HCT116 (cell line): ENCODE results near the gene SHCBP1. TPM values are rescaled to one million over a fixed set of nuclear protein-coding genes. Genes with fewer than 3 reads are reported as not detected.

ENCODE experiments used
- ATAC-seq: fragments of 200-7000 bp; cut with Tn5 transposase; 2 replicates; pipeline ENCODE4 v1.9.1; 2020; ENCODE audit warnings: mild to moderate bottlenecking, moderate library complexity
- BruUV-seq: library from RNA; stranded (reverse); fragments of 400-500 nt; replicated peaks from 2 replicates; lab custom pipeline; 2021; lab: Mats Ljungman, UMichigan
- CTCF ChIA-PET: fragments of 300-600 bp; sonication (Branson Sonifier 250); formaldehyde crosslinking; loops from one replicate; lab custom pipeline; 2021; ENCODE audit warnings: antibody characterized with exemption; lab: Charles Lee
- POLR2A ChIA-PET: fragments of 300-600, 350-600 bp; sonication (Branson Sonifier 250); formaldehyde crosslinking; loops from one replicate; lab custom pipeline; 2021; ENCODE audit warnings: antibody characterized with exemption; lab: Charles Lee
- RAD21 ChIA-PET, 2 experiments: fragments of 300-600 bp; sonication (Branson Sonifier 250); formaldehyde crosslinking; loops; one replicate each; lab custom pipeline; 2023; ENCODE audit warnings: low total read pairs in 2 of 2; ENCODE audit not compliant: uncharacterized antibody in 2 of 2, unreplicated experiment in 2 of 2, low non-redundant PET in 1 of 2; lab: Charles Lee
- DNase-seq: peaks from one replicate; pipeline ENCODE4 v3.0.0-alpha.2; 2010; ENCODE audit warnings: low read depth, low spot score
- H2AFZ ChIP-seq: fragments of 200-600 bp; shearing (Covaris generic), sonication (generic); 2 replicates; pipeline ENCODE4 v1.6.1; 2017; ENCODE audit warnings: low read depth, mixed run types, mixed read lengths, antibody characterized with exemption, low read length; ENCODE audit not compliant: poor library complexity, severe bottlenecking
- H3K27ac ChIP-seq: 2 replicates; pipeline ENCODE4 v1.5.1; 2012; ENCODE audit warnings: low read depth, low read length
- H3K27me3 ChIP-seq: fragments of 200-600 bp; sonication (generic); 2 replicates; pipeline ENCODE4 v1.6.1; 2016; ENCODE audit warnings: mixed run types, low read length, mixed read lengths; ENCODE audit not compliant: insufficient read depth
- H3K36me3 ChIP-seq, 2 experiments: fragments of 200-500 bp in 1 of 2; fragments of 200-600 bp in 1 of 2; sonication (Bioruptor generic) in 1 of 2; sonication (generic) in 1 of 2; 2 replicates each; pipeline versions ENCODE4 v1.5.1 to v1.6.1; 2014 to 2016; ENCODE audit warnings: low read length in 2 of 2, inconsistent platforms in 1 of 2, mixed read lengths in 1 of 2, mixed run types in 1 of 2; ENCODE audit not compliant: insufficient read depth in 2 of 2, control insufficient read depth in 1 of 2
- H3K4me1 ChIP-seq, 2 experiments: fragments of 200-600 bp in 1 of 2; sonication (generic) in 1 of 2; 2 replicates each; pipeline versions ENCODE4 v1.5.1 to v1.6.1; 2012 to 2017; ENCODE audit warnings: low read length in 2 of 2, inconsistent platforms in 1 of 2, mild to moderate bottlenecking in 1 of 2, mixed read lengths in 1 of 2, mixed run types in 1 of 2, moderate library complexity in 1 of 2; ENCODE audit not compliant: insufficient read depth in 2 of 2, control insufficient read depth in 1 of 2
- H3K4me2 ChIP-seq: fragments of 200-600 bp; sonication (generic); 2 replicates; pipeline ENCODE4 v1.6.1; 2017; ENCODE audit warnings: mixed run types, low read length, mixed read lengths
- H3K4me3 ChIP-seq, 2 experiments: fragments of 200-600 bp in 1 of 2; sonication (generic) in 1 of 2; replicated peaks in 1 of 2; 2 replicates each; pipeline ENCODE4 v1.5.1; 2011 to 2016; ENCODE audit warnings: low read length in 2 of 2, control low read depth in 1 of 2, low read depth in 1 of 2, mild to moderate bottlenecking in 1 of 2, mixed read lengths in 1 of 2, mixed run types in 1 of 2
- H3K79me2 ChIP-seq: fragments of 200-600 bp; sonication (generic); 2 replicates; pipeline ENCODE4 v1.6.1; 2017; ENCODE audit warnings: mild to moderate bottlenecking, mixed run types, low read length, moderate library complexity, mixed read lengths; ENCODE audit not compliant: insufficient read depth
- H3K9ac ChIP-seq: fragments of 200-600 bp; sonication (generic); 2 replicates; pipeline ENCODE4 v1.6.1; 2016; ENCODE audit warnings: low read length, mixed read lengths
- H3K9me2 ChIP-seq: fragments of 200-600 bp; sonication (generic), shearing (Covaris generic); 2 replicates; pipeline ENCODE4 v1.6.1; 2017; ENCODE audit warnings: mixed run types, mild to moderate bottlenecking, moderate library complexity; ENCODE audit not compliant: insufficient read depth
- H3K9me3 ChIP-seq, 2 experiments: fragments of 200-500 bp in 1 of 2; fragments of 200-600 bp in 1 of 2; sonication (Bioruptor generic) in 1 of 2; sonication (generic) in 1 of 2; 2 replicates each; pipeline ENCODE4 v1.6.1; 2014 to 2017; ENCODE audit warnings: low read length in 2 of 2, mixed read lengths in 2 of 2, inconsistent platforms in 1 of 2, low read depth in 1 of 2, mild to moderate bottlenecking in 1 of 2, mixed run types in 1 of 2, moderate library complexity in 1 of 2; ENCODE audit not compliant: control insufficient read depth in 1 of 2, insufficient read depth in 1 of 2
- H4K20me1 ChIP-seq: fragments of 200-600 bp; sonication (generic), shearing (Covaris generic); 2 replicates; pipeline ENCODE4 v1.6.1; 2017; ENCODE audit warnings: mixed run types, mild to moderate bottlenecking, moderate library complexity; ENCODE audit not compliant: insufficient read depth
- CBX3 ChIP-seq: IDR thresholded peaks from 2 replicates; pipeline ENCODE4 v1.6.1; 2012; ENCODE audit warnings: low read depth
- CEBPB ChIP-seq: IDR thresholded peaks from 2 replicates; pipeline ENCODE4 v1.6.1; 2012; ENCODE audit warnings: low read depth
- EGR1 ChIP-seq: IDR thresholded peaks from 2 replicates; pipeline ENCODE4 v1.6.1; 2012; ENCODE audit warnings: low read depth
- ELF1 ChIP-seq: IDR thresholded peaks from 2 replicates; pipeline ENCODE4 v1.6.1; 2012; ENCODE audit warnings: low read depth, borderline replicate concordance
- EZH2 ChIP-seq: fragments of 200-600 bp; sonication (generic); IDR thresholded peaks from 2 replicates; pipeline ENCODE4 v1.6.1; 2017; ENCODE audit warnings: antibody characterized with exemption, mixed run types
- FOSL1 ChIP-seq: IDR thresholded peaks from 2 replicates; pipeline ENCODE4 v1.6.1; 2012; ENCODE audit warnings: low read depth
- JUND ChIP-seq: IDR thresholded peaks from 2 replicates; pipeline ENCODE4 v1.6.1; 2012
- POLR2AphosphoS5 ChIP-seq: IDR thresholded peaks from 2 replicates; pipeline ENCODE4 v1.6.1; 2011; ENCODE audit warnings: mild to moderate bottlenecking, low read depth, low read length, moderate library complexity
- RAD21 ChIP-seq: IDR thresholded peaks from 2 replicates; pipeline ENCODE4 v1.6.1; 2012; ENCODE audit warnings: low read depth, mild to moderate bottlenecking
- SIN3A ChIP-seq: IDR thresholded peaks from 2 replicates; pipeline ENCODE4 v1.6.1; 2012; ENCODE audit warnings: low read depth
- SRF ChIP-seq: IDR thresholded peaks from 2 replicates; pipeline ENCODE4 v1.6.1; 2012; ENCODE audit warnings: low read depth
- TCF7L2 ChIP-seq: IDR thresholded peaks from 2 replicates; pipeline ENCODE4 v1.7.0; 2011; ENCODE audit warnings: borderline replicate concordance, inconsistent platforms; ENCODE audit not compliant: insufficient read depth, insufficient read length; ENCODE audit errors: extremely low read depth
- YY1 ChIP-seq: IDR thresholded peaks from 2 replicates; pipeline ENCODE4 v1.6.1; 2011; ENCODE audit warnings: low read length, low read depth, moderate library complexity, mild to moderate bottlenecking; ENCODE audit not compliant: insufficient replicate concordance; ENCODE audit errors: extremely low read depth
- ZFX ChIP-seq: fragments of 450-650 bp; IDR thresholded peaks from 2 replicates; pipeline ENCODE4 v1.6.1; 2017
- ZNF274 ChIP-seq: fragments of 200-500 bp; sonication (Bioruptor generic); IDR thresholded peaks from 2 replicates; pipeline ENCODE4 v1.6.1; 2014; ENCODE audit warnings: mild to moderate bottlenecking, low read depth, low read length, inconsistent platforms
- intact Hi-C: fragments of 100-400 bp; cut with micrococcal nuclease; formaldehyde crosslinking; loops from 2 replicates; pipeline ENCODE4 v1.10.0; 2022
- total RNA-seq: library from RNA; stranded (reverse); gene quantifications from one replicate; pipeline ENCODE4 v1.2.1, GENCODE V29; 2021; ENCODE audit not compliant: unreplicated experiment
- TF ChIP-seq, protein P1 (sequence below): IDR thresholded peaks from 2 replicates; pipeline ENCODE4 v1.6.1; 2012; ENCODE audit warnings: low read depth
- TF ChIP-seq, protein P2 (sequence below): IDR thresholded peaks from 2 replicates; pipeline ENCODE4 v1.6.1; 2011; ENCODE audit warnings: mild to moderate bottlenecking, low read length, moderate library complexity; ENCODE audit not compliant: insufficient replicate concordance; ENCODE audit errors: extremely low read depth

SHCBP1 gene
- total RNA-seq, 1 experiment from 2014 or later: 33.3 TPM

DNA sequence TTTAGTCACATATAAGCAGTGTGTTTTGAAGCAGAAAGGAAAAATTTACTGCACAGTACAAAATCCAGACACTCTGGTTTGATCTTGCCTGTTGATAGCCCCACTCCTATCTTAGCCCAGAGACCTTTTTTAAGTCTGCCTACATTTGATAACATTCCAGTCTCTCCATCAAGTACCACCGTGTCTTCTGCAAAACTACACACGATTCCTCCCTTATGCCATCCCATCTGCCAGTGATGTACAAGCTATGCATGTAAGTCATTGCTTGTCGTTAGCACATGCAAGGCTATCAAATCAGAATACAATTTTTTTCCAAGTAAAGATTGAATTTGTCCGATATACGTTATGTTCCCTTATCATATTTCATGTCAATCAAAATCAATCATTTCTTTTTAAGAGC is 14.9 kb downstream of the SHCBP1 start:
- no peaks in the 10 kb centered on the region for H3K9me3 ChIP-seq
- ChIA-PET CTCF (interaction anchor here (1.4 to 2.7 kb wide), 2 partner anchors 10 to 53 kb away, joined by 3 to 11 read pairs; no protein-coding TSS in a partner anchor), POLR2A (no interaction called here), RAD21 (interaction anchor here in 1 of 2 experiments (0.7 kb wide), 1 partner anchor 101 kb away, joined by 3 read pairs; no protein-coding TSS in a partner anchor)
- H3K9ac ChIP-seq: no peak overlapping the region
- no peaks in the 10 kb centered on the region for H4K20me1 ChIP-seq
- no peak for DNase-seq
- no peak overlapping the region for H3K27ac ChIP-seq
- no TSS peak for BruUV-seq
- H3K79me2 ChIP-seq: peaks cover 8% of the 10 kb centered on the region; the same call in 1 of the 2 replicates
- no peaks in the 10 kb centered on the region for H3K27me3 ChIP-seq
- no peaks in the 10 kb centered on the region for H3K9me2 ChIP-seq
- intact Hi-C loops: no loop called here
- H3K4me3 ChIP-seq: no peak overlapping the region
- no peak overlapping the region for H3K4me2 ChIP-seq
- H3K36me3 ChIP-seq: peaks cover 27 to 32% of the 10 kb centered on the region in 2 experiments
- no peak for ATAC-seq
- H3K4me1 ChIP-seq: no peaks in the 10 kb centered on the region
- H2AFZ ChIP-seq: no peak overlapping the region
- no peak for TF ChIP-seq POLR2AphosphoS5
- TF ChIP-seq RAD21: no peak
- TF ChIP-seq SIN3A: no peak
- no peak for TF ChIP-seq SRF
- TF ChIP-seq JUND: no peak
- TF ChIP-seq EGR1: no peak
- TF ChIP-seq ELF1: no peak
- TF ChIP-seq, protein P1, sequence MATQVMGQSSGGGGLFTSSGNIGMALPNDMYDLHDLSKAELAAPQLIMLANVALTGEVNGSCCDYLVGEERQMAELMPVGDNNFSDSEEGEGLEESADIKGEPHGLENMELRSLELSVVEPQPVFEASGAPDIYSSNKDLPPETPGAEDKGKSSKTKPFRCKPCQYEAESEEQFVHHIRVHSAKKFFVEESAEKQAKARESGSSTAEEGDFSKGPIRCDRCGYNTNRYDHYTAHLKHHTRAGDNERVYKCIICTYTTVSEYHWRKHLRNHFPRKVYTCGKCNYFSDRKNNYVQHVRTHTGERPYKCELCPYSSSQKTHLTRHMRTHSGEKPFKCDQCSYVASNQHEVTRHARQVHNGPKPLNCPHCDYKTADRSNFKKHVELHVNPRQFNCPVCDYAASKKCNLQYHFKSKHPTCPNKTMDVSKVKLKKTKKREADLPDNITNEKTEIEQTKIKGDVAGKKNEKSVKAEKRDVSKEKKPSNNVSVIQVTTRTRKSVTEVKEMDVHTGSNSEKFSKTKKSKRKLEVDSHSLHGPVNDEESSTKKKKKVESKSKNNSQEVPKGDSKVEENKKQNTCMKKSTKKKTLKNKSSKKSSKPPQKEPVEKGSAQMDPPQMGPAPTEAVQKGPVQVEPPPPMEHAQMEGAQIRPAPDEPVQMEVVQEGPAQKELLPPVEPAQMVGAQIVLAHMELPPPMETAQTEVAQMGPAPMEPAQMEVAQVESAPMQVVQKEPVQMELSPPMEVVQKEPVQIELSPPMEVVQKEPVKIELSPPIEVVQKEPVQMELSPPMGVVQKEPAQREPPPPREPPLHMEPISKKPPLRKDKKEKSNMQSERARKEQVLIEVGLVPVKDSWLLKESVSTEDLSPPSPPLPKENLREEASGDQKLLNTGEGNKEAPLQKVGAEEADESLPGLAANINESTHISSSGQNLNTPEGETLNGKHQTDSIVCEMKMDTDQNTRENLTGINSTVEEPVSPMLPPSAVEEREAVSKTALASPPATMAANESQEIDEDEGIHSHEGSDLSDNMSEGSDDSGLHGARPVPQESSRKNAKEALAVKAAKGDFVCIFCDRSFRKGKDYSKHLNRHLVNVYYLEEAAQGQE: no peak
- TF ChIP-seq TCF7L2: no peak
- TF ChIP-seq CEBPB: no peak
- no peak for TF ChIP-seq CBX3
- no peak for TF ChIP-seq ZFX
- no peak for TF ChIP-seq FOSL1
- no peak for TF ChIP-seq EZH2
- TF ChIP-seq, protein P2, sequence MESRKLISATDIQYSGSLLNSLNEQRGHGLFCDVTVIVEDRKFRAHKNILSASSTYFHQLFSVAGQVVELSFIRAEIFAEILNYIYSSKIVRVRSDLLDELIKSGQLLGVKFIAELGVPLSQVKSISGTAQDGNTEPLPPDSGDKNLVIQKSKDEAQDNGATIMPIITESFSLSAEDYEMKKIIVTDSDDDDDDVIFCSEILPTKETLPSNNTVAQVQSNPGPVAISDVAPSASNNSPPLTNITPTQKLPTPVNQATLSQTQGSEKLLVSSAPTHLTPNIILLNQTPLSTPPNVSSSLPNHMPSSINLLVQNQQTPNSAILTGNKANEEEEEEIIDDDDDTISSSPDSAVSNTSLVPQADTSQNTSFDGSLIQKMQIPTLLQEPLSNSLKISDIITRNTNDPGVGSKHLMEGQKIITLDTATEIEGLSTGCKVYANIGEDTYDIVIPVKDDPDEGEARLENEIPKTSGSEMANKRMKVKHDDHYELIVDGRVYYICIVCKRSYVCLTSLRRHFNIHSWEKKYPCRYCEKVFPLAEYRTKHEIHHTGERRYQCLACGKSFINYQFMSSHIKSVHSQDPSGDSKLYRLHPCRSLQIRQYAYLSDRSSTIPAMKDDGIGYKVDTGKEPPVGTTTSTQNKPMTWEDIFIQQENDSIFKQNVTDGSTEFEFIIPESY: no peak
- TF ChIP-seq ZNF274: no peak
- no peak for TF ChIP-seq YY1
